ENCODE data around the gene DTNA.
"Not testable (repeated sequence)": the region's sequence is repeated elsewhere in the genome, so short reads cannot be mapped to it uniquely, and the experiment has no call there.

The DTNA gene

DNA sequence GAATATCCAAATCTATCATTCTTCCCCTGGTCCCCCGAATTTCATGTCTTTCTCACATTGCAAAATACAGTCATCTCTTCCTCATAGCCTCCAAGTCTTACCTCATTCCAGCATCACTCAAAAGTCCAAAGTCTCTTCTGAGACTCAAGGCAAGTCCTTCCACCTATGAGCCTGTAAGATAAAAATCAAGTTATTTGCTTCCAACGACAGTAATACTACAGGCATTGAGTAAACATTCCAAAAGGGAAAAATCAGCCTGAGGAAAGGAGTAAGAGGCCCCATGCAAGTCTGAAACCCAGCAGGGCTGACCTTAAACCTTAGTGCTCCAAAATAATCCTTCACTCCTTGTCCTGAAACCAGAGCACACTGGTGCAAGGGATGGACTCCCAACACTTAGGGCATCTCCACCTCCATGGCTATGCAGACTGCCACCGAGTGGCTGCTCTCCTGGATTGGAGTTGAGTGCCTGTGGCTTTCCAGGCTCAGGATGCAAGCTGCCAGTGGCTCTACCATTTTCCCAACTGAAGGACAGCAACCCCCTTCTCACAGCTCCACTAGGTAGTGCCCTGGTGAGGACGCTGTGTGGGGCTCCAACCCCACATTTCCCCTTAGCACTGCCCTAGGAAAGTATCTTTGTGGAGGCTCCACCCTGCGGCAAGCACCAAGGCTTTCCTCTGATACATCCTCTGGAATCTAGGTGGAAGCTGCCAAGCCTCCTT, 16.3 kb downstream of the DTNA start:
- no peak for DNase-seq

DNA sequence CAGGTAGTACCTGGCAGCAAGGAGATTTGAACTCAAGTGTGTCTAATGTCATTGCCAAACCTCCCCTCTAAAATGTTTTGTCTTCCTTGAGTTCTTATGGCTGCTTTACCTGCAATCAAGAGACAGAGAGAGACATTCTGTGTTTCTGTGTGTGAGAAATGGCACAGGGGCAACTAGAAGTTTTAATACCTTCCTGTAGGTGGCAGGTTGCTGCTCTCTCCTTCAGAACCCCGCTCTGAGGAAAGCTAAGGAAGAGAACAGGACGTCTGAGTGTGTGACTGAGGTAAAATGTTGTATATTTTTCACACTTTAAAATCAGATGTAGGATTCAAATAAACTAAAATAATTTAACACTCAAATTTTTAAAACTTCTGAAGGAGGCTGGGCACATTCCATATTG, 19.2 kb downstream of the DTNA start:
- DNase-seq, result no peak

DNA sequence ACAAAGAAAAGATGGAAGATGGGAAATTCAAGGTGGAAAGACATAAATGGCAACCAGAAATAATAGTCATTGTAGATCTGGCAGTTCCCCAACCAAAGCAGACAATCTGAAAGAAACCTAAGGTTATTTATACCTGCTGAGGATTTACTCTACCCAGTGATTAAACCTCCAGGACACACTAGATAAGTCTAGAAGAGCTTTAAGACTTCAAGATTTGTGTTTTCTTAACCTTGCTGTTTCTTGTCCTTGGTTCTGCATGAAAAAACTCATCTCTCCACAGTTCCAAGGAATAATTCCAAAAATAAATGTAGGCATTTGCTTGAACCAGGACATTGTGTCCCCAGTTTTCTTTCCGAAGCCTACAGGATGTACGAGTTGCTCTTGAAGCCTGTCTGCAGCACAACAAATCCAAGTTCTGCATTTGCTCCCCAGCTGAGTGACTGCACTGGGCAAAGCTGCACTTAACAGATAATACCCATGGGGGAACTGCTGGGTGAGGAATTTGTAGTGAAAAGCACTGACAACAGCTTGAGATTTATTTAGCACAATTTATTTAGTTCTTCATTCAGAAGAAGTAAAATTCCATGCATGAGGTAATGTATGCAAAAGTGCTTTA, 19.8 kb downstream of the DTNA start:
- DNase-seq, result no peak

DNA sequence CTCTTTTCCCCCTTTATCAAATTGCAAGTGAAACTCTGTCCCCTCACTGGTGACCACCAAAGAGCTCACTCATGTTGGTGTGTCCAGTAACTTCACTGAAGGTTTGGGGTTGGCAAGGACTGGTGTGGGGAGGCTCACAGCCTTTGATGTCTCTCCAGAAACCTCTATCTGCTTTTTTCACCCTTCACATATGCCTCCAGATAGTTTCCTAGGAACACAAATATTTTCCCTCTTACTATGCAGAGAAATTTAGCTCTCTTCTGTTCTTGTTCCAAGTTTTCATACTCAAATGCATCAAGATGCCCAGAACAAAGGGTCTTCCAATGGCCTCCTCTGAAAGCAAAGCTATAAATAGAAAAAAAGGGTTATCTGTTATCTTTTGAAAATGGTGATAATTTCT, 20.7 kb downstream of the DTNA start:
- no peak for DNase-seq

DNA sequence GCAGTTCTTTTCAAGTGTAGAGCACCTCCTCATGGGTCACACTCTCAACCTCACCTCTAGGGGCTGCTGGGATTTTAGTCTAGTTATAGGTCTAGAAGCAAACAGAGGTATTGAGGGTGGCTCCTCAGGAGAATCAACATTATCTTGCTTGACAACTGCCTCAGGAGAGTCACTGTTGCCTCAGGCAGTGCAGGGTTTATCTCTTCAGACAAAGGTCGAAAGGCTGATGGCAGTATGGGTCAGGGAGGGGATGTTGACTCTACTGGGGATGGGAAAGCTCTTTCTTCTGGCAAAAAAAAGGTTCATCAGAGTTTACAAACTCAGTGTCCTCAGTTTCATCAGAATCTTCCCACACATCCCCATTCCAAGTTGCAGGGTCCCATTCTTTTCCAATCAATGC, 24.0 kb downstream of the DTNA start:
- no peak for DNase-seq

DNA sequence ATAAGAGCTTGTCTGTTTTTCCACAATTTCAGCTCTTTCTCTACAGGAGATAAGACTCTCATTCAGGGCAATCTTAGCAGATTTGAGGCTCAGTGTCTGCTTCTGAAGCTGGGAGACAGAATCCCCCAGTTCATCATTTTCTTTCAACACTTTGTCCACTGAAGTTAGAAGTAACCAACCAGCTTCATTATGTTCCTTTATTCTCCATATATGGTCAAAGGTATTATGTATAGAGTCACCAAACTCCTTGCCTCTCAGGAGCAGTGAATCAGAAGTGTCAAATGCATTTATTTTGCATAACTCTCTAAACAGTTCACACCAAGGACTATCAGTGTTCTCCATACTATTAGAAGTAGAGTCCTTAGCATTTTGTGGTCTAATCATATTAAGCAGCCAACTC, 24.4 kb downstream of the DTNA start:
- not testable (repeated sequence) for DNase-seq

DNA sequence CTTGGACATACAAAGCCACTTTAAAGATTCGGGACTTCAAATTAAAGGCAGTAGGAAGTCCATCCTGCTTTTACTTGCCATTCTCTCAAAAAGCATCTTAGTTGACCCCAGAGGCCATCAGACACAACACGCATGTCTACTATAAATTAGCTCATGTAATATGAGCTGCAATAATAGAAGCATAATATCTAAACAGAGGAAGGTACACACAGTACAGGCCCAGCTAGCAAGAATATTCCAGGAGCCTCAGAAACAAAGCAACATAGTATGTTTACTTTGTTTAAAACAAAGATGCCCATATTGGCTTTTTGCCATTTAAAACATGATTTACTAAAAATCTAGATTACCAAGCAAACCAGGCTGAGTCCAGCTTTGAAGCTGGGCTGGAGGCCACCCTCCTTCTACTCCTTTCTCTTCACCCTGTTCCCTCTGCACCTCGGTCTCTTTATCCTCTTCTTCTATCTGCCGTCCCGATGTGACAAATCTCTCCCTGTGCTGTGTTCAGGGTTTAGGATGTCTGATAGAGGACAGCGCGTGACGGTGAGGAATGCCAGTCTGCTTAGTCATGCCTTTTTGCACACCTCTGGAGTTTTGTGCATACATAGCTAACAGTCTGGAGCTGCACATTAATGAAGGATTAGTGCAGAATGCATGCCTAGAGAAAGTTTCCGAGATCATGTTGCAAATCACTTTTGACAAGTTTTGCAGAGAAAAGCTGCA, 28.2 kb downstream of the DTNA start:
- no peak for DNase-seq

DNA sequence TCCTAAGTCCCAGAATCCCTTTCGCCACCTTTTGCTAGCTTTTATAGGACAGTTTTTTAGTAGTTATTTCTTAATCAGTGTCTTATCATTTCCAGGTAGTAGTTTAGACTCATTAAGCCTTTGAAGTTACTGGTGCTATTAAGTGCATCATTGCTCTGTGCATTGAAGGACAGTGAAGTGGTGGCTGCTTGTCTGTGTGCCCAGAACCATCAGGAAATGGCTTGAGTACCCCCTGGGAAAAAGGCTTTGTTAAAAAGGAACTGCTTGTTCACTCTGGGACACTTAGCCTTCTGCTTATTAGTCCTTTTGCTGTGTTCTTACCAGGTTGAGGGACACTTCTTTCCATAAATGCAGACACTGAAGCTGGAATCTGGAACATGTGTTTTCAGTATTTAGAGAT, 30.0 kb downstream of the DTNA start:
- DNase-seq, result no peak

DNA sequence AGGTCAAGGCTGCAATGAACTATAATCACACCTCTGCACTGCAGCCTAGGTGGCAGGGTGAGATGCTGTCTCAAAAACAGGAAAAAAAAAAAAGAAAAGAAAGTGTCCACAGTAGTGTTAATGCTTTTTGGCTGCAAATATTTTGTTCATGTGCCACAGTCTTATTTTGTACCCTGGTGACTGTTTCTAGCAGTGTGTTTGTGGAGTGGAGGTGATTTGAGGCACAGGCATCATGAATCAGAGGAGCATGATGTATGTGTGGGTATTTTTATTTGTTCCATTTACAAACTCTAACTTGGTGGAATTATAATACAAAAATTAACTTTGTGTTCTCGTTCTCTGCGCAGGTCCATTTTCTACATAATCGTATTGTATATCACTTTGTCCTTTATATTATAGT, 30.6 kb downstream of the DTNA start:
- DNase-seq, result no peak

DNA sequence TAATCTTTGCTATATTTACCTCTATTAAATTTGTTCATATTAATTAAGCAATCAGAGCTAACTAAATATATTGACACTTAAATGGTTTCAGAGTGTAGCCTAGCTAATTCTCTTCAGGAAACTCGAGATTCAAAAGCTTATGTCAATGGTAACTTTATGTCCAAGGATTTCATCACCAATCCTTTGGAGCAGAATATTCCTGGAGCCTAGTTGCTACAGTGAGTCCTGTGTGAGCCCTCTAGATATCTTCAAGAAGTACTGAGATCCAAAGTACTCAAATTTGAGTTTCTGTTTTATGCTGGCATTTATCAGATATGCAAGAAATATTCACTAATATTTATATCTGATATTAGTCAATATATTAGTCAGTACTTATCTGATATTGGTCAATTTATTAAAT, 31.3 kb downstream of the DTNA start:
- DNase-seq, result no peak

DNA sequence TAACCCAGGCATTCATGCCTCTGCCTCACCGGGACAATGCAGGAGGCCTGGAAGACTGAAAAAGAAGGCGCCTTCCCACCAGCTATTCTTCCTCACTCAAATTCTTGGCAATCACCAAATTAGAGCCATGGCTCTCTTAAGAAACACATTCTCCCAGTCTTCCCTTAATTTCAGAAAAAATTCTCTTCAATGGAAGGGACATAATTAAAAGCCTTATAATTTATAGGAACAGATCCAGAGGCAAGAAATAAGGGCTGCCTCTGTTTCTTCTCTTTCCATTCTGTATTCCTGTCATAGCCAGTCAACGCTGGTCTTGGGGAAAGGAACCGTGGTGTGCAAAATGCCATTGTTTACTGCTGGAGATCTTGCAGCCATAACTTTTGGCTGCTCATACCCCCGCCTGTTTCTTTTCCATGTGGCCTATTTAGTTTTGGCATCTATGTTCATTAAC, 32.8 kb downstream of the DTNA start:
- no peak for DNase-seq

DNA sequence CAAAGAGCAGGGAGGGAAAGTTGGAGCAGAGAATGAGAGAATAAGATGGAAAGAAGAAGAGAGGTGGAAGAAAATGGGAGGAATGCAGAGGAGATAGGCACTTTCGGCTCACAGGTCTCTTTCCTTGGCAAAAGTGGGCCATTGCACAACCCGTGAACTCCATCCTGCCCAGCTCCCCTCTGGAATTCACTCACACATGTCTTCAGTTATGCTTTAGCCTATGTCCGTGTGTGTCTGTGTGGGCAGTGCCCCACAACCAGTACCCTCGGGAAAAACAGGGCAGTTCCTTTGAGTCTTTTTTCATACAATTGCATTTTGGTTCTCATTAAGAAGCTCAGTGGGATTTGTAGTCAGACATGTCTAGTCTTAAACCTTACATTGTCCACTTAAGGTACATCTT, 34.5 kb downstream of the DTNA start:
- no peak for DNase-seq

DNA sequence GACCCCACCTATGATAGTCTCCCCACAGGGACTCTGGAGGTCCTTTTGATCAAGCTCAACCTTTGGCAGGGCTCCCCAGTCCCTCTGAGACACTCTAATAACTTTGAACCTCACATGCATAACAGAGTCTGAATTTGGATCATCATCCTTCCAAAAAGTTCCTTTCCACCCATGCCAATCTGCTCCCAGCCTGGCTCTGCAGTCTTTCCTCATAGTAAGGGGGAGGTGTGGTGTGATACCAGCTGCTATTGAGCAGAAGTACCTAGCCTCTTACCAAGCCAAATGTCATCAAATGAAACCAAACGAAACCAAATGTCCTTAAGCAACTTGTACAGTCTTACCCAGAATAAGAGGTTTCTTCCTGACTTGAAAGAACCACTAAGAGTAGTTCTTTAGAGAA, 36.5 kb downstream of the DTNA start:
- no peak for DNase-seq

DNA sequence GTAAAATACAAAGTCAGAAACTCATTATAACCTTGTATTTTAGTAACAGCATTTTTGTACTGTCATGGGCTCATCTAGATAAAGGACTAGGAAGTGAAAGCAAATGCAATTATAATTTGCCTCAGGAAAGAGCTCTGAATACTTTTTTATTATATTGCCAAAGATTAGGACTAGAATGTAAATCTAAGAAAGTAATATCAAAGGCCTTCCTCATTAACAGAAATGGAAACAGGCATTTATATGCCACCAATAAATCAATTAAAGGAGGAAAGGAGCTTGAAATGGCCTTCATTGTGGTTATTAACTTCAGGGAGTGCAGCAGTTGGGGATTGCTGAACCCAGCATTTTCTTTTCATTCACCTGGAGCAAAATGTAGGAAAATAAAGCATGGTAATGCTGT, 39.6 kb downstream of the DTNA start:
- DNase-seq, result no peak

DNA sequence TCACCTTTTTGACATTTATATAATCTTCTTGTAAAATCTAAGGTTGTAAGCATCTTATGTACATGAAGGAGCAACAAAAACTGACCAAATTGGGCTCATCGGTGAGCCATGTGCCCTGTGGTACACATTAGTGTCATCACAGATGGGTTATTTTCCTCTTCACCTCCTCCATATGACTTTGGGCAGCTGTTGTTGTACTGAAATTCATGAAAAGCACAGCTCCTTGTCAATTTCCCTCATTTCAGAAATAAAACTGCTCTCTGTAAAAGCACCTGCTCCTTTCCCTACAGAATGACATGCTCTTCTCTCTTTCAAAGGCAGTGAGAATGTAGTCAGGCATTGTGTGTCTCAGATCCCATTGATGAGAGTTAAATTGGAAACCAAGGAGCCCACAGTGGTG, 42.0 kb downstream of the DTNA start:
- DNase-seq, result no peak

DNA sequence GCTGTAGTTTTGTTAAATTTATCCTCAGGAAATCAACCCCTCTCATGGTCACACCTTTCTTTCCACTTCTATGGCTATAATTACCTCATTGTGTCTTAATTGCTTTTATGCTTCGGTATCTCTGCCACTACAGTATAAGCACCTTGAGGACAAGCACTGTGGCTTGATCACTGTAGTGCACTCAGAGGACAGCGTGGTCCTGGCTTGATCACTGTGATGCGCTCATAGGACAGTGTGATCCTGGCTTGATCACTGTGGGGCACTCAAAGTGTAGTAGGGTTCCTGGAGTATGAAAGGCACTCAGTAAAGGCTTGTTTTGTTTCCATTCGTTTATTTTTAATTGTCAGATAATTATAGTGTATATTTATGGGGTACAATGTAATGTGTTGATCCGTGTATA, 44.2 kb downstream of the DTNA start:
- no peak for DNase-seq

DNA sequence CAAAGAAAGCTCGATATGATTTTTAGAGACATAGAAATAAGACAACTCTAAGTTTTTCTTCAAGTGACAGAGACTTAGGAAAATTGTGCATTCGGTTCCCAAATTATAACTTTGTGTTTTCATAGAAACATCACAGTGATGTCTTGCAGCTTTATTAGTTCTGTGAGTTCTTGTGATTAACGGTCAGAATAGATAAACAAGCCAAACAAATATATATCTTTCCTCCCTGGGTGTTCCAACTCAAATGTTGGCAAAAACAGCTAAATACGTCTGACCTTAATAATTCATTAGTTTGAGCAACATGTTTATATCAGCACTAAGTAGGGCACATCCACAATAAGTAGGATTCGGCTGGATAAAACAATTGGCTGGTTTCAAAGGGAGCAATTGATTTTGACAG, 47.6 kb downstream of the DTNA start:
- DNase-seq, result no peak

DNA sequence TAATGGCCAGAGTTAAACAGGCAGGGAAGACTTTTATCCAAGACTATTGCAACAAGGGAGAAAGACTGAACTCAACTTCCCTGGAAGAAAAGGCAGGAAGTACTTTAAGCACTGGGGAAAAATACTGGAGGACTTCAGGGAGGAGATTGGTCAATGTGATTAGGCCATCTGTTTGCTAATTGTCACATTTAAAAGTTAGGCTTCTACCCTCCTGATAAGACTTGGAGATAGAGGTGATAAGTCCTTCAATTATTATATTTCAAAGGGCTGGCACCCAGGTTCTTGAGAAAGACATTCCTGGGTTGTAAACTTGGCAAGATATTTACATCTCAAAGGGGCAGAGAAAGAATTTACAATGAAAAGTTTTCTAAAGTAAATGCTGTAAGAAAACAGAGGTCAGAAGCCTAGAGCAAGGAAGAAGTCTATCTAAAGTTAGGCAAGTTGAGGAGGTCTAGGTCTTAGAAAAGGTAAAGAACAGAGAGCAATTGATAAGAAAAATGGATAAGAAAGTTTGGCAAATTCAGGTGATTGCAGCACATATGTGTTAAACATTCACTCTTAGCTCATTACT, 48.4 kb downstream of the DTNA start:
- no peak for DNase-seq

DNA sequence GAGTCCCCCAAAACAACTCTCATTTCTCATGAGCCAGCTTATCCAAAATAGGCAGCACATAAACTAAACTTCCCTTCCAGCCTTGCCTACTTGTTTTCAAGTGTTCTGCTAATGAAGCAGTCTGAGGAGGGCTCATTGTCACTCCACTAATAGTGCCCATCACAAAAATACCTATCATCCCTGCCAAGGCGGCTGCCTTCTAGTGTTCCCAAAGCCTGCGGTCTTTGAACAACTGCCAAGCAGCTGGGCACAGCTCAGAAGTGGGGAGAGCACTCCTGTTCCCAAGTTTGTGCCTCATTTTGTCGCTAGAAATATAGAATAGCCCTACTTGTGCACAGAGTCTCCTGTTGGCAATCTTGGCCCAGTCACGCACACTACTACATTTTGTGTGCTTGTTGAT, 50.3 kb downstream of the DTNA start:
- DNase-seq, result no peak

DNA sequence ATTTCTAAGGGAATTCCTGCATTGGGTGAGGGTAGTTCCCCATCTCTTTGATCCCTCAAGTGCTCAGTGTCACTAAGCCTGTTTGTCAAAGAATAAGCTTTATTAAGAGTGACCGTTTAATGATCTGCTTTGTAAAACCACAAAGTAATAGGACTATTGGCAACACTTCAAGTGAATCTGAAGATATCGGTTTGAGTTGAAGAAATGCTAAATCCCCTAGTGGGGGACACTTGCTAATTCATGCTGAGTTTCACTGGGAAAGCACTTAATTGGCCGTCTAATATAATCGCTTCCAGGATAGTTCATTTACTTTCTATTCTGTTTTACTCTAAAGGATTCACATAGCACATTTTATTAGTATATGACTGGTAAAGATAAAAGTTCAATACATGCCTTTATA, 54.4 kb downstream of the DTNA start:
- DNase-seq, result no peak

DNA sequence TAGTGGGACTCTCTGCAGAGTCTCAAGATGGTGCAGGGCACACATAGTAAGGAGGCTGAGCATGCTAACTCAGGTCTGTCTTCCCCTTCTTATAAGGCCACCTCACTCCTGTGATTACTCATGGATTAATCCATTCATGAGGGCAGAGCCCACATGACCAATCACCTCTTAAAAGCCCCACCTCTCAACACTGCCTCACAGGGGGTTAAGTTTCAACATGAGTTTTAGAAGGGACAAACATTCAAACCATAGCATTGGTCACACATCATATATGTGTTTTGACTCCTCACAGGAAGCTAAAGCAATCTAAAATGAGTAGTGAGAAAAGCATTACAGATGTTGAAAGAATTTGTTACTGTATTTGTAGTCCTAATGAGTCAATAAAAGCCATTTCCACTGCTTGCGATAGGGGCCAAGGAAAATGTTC, 57.5 kb downstream of the DTNA start:
- no peak for DNase-seq

DNA sequence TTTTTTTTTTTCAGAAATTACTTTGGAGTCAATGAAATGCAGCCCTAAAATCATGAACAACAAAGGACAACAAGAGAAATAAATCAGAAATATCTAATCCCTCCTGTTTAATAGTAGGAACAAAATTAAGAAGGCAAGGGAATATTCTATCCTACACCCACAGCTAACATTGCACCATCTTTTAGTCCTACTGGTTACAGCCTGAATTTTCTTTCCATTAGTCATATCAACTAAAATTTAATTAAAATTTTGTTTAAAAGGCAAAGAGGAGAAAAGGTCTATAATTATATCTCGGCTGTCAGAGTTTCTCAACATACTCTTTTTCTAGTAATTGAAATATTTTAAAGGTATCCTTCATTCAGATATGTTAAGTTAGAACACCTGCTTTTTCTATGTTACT, 61.9 kb downstream of the DTNA start:
- DNase-seq, result no peak

DNA sequence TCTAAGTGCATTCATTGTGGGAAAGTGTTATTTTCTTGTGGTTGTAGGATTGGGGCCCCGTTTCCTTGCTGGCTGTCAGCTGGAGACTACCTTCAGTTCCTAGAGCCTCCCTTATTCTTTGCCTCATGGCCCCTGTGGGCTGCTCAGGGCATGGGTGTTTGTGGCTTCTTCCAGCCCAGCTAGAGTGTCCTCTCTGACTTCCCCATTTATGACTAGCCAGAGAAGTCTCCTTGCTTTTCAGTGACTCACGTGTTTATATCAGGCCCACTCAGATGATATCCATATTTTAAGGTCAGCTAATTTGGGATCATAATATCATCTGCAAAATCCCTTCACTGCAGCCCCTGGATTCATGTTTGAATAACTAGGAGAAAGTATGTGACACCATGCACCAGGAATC, 62.8 kb downstream of the DTNA start:
- DNase-seq, result no peak

DNA sequence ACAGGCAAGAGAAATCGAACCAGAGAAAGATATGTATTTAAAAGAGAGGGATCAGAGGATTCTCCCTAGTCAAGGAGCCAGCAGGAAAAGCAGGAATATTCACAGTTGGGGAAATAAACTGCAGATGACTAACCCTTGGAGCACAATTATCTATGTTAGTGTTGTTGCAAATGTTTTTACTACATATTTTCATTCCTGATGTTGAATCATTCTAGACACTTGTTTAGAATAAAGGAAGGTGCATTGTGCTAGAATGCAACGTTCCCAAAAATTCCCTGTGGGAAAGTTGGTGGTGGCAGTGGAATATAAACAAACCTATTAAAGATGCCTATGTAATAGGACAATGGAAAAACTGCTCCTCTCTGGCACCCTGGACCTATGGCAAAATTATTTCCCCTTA, 63.3 kb downstream of the DTNA start:
- DNase-seq, result no peak
